ENCODE data around the gene TBCK.

TBCK gene

GRCh38 chr4:106109929-106110328 is 206.1 kb downstream of the TBCK start:
- no peak for DNase-seq

GRCh38 chr4:106105697-106106096 is 210.3 kb downstream of the TBCK start:
- DNase-seq: no peak

GRCh38 chr4:106104276-106104675 is 211.7 kb downstream of the TBCK start:
- DNase-seq: no peak

GRCh38 chr4:106096454-106096853 is 219.6 kb downstream of the TBCK start:
- no peak for DNase-seq

- no peak for DNase-seq
These were observed 220.6 kb downstream of the TBCK start for GRCh38 chr4:106095408-106095807.

GRCh38 chr4:106092361-106093040 is 223.5 kb downstream of the TBCK start:
- no peak for DNase-seq

GRCh38 chr4:106090826-106091225 is 225.2 kb downstream of the TBCK start:
- no peak for DNase-seq

- no peak for DNase-seq
These were observed 232.9 kb downstream of the TBCK start for GRCh38 chr4:106083065-106083464.

- DNase-seq: no peak
These were observed 235.6 kb downstream of the TBCK start for GRCh38 chr4:106080376-106080775.

- DNase-seq: no peak
These were observed 236.4 kb downstream of the TBCK start for GRCh38 chr4:106079616-106080015.

GRCh38 chr4:106065018-106065417 is 251.0 kb downstream of the TBCK start:
- no peak for DNase-seq

GRCh38 chr4:106063009-106063408 is 253.0 kb downstream of the TBCK start:
- DNase-seq: no peak

GRCh38 chr4:106062452-106062875 is 253.5 kb downstream of the TBCK start:
- no peak for DNase-seq

GRCh38 chr4:106058921-106059320 is 257.1 kb downstream of the TBCK start:
- no peak for DNase-seq

GRCh38 chr4:106056914-106057313 is 259.1 kb downstream of the TBCK start:
- no peak for DNase-seq

- no peak for DNase-seq
These were observed 264.5 kb downstream of the TBCK start for GRCh38 chr4:106051514-106051913.

- DNase-seq: no peak
These were observed 266.5 kb downstream of the TBCK start for GRCh38 chr4:106049490-106049889.

- no peak for DNase-seq
These were observed 267.6 kb downstream of the TBCK start for GRCh38 chr4:106048250-106048971.

GRCh38 chr4:106046083-106046482 is 269.9 kb downstream of the TBCK start:
- no peak for DNase-seq

- no peak for DNase-seq
These were observed 274.6 kb downstream of the TBCK start for GRCh38 chr4:106041294-106042002.

- no peak for DNase-seq
These were observed 276.2 kb downstream of the TBCK start for GRCh38 chr4:106039796-106040195.

GRCh38 chr4:106038908-106039307 is 277.1 kb downstream of the TBCK start:
- no peak for DNase-seq

GRCh38 chr4:106038012-106038411 is 278.0 kb downstream of the TBCK start:
- DNase-seq: no peak

GRCh38 chr4:106036848-106037247 is 279.2 kb downstream of the TBCK start:
- DNase-seq: no peak
